Muscle layer of colon (tissue), 2 donors: Measurements from ENCODE around the gene LRP1.

ENCODE experiments used
- H3K27ac ChIP-seq: one replicate; pipeline ENCODE4 v1.7.0; 2013; ENCODE audit warnings: low read depth, mild to moderate bottlenecking, low read length, moderate library complexity
- H3K27me3 ChIP-seq, 2 donors: one replicate each; pipeline ENCODE4 v1.7.0; 2013; ENCODE audit warnings: low read length in 2 of 2, mild to moderate bottlenecking in 2 of 2; ENCODE audit not compliant: insufficient read depth in 2 of 2, control insufficient read depth in 1 of 2
- H3K36me3 ChIP-seq: one replicate; pipeline ENCODE4 v1.7.0; 2013; ENCODE audit warnings: mild to moderate bottlenecking, low read length; ENCODE audit not compliant: insufficient read depth
- H3K4me1 ChIP-seq: one replicate; pipeline ENCODE4 v1.7.0; 2013; ENCODE audit warnings: mild to moderate bottlenecking, low read length; ENCODE audit not compliant: insufficient read depth
- H3K4me3 ChIP-seq, 2 donors: one replicate each; pipeline ENCODE4 v1.7.0; 2013; ENCODE audit warnings: low read length in 2 of 2, low read depth in 1 of 2, mild to moderate bottlenecking in 1 of 2, moderate library complexity in 1 of 2
- H3K9ac ChIP-seq: one replicate; pipeline ENCODE4 v1.7.0; 2013; ENCODE audit warnings: low read length
- H3K9me3 ChIP-seq: one replicate; pipeline ENCODE4 v1.7.0; 2013; ENCODE audit warnings: mild to moderate bottlenecking, low read length
- donor health status: abdominal sarcoma.
- donor health status: Adenocarcinoma of cecum.

Gene LRP1

DNA sequence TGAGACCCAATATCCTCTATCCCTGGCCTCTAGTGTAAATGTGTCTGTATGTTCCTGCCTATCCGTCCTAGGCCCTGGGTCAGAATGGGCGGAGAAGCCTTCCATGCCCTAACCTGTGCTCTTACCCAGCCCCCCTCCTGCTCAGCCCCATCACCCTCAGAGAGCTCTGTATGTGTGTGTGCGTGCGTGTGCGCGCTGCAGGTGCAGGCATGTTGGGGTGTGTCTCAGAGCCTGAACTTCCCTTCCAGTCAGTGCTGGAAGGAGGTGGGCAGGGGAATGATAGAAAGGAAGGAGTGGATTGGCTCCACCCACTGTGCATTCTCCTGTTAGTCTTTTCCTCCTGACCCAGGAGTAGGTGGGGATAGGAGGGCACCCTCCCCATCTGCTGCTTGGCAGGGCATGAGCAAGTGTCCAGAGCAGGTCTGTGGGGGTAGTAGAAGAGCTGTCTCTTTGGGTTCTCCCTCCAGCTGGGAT, 32.1 kb upstream of the LRP1 start:
- no peak overlapping the region for H3K4me3 ChIP-seq
- peak overlapping the region; percentile 39 for H3K27ac ChIP-seq
- H3K27me3 ChIP-seq, result no peaks in the 10 kb centered on the region
- peaks cover 39% of the 10 kb centered on the region for H3K4me1 ChIP-seq
- peaks cover 89% of the 10 kb centered on the region for H3K36me3 ChIP-seq
- no peak overlapping the region for H3K9ac ChIP-seq
- H3K9me3 ChIP-seq, result no peaks in the 10 kb centered on the region

DNA sequence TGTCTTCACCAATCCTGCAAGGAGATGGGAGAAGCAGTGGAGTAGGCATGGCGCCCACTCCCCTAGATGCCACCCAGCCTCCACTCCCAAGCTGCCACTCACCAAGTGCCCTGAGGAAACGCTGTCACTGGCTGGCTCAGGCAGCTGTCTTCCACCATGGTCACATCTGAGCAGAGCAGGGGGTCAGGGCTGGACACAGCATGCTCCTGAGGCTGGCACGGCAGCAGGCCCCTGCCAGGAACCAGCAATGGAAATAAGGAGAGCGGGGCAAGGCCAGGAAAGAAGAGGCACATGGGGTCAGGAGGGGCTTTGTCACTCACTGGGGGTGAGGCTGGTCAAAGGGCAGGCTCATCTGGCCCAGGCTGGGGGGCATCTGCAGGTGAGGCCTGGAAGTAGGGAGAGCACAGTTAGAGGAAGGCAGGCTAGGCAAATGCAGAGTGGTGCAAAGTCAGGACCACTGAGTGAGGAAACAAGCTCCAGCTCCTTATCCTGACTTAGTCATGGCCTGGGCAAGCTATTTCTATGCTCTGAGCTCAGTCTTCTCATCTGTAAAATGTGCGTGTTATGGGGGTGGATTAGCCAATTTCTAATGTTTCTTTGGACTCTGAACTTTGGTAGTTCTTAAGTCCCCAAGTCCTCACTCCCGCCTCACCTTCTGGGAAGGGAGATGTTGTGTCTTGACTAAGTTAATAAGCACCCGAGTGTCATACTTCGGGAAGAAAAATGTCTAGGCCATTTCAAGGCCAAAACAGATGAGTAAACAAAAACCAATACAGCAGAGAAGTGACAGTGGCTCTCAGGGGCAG, 31.3 kb upstream of the LRP1 start:
- Histone ChIP-seq H3K4me1 (peaks cover 31% of the 10 kb centered on the region), H3K4me3 (no peak overlapping the region), H3K9me3 (no peaks in the 10 kb centered on the region), H3K27ac (no peak overlapping the region), H3K36me3 (peaks cover 82% of the 10 kb centered on the region), H3K9ac (no peak overlapping the region), H3K27me3 (no peaks in the 10 kb centered on the region)

DNA sequence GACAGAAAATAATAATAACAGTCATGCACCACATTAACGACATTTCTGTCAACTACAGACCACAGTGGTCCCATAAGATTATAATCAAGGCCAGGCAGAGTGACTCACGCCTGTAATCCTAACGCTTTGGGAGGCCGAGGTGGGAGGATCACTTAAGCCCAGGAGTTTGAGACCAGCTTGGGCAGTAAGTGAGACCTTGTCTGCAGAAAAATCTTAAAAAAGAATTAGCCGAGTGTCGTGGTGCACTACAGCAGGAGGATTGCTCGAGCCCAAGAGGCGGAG, 30.8 kb upstream of the LRP1 start:
- no peak overlapping the region for H3K9ac ChIP-seq
- H3K4me3 ChIP-seq, result no peak overlapping the region
- no peaks in the 10 kb centered on the region for H3K9me3 ChIP-seq
- no peak overlapping the region for H3K27ac ChIP-seq
- no peaks in the 10 kb centered on the region for H3K27me3 ChIP-seq
- peaks cover 25% of the 10 kb centered on the region for H3K4me1 ChIP-seq
- H3K36me3 ChIP-seq, result peaks cover 82% of the 10 kb centered on the region

DNA sequence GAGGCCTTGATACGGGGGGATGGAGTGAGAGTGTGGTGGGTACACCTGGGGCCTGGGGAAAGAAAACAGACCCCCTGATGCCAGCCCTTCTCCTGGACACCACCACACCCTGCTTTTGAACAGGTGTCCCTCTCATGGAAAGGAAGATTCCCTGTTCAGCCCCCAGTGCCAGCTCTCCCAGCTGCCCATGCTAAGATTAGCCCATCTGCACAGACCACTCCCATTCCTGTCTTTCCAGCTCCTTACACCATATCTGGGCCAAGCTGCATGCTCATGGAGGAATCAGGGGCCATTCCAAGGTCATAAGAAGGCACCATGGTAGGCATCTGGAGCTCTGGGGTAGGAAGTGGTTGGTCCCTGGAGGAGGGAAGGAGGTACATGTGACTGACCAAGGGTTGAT, 29.7 kb upstream of the LRP1 start:
- H3K27ac ChIP-seq, result no peak overlapping the region
- H3K9me3 ChIP-seq, result no peaks in the 10 kb centered on the region
- peaks cover 75% of the 10 kb centered on the region for H3K36me3 ChIP-seq
- no peak overlapping the region for H3K4me3 ChIP-seq
- H3K4me1 ChIP-seq, result peaks cover 15% of the 10 kb centered on the region
- no peak overlapping the region for H3K9ac ChIP-seq
- H3K27me3 ChIP-seq, result no peaks in the 10 kb centered on the region

- Histone ChIP-seq H3K4me3 (no peak overlapping the region), H3K9ac (no peak overlapping the region), H3K9me3 (no peaks in the 10 kb centered on the region), H3K36me3 (peaks cover 78% of the 10 kb centered on the region), H3K27me3 (no peaks in the 10 kb centered on the region), H3K27ac (no peak overlapping the region), H3K4me1 (peaks cover 9% of the 10 kb centered on the region)
Measured at GRCh38 chr12:57099047-57099714, 29.1 kb upstream of the LRP1 start.

DNA sequence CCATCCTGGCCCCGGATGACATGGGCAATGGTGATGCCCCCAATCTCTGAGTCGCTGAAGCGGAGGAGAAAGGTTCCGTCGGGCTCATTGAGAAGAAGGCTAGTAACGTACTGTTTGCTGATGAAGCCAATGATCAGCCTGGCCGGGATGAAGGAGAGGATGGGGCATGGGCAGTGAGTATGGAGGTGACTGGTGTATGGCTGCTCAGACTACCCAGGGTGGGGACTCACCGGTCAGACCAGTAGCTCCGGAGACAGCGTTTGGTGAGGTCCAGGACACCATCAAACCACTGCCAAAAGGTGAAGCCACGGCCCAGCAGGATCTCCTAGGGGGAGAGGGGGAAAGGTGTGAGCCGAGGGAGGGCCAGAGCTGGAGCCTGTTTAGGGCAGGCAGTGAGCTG, 28.5 kb upstream of the LRP1 start:
- Histone ChIP-seq H3K27me3 (no peaks in the 10 kb centered on the region), H3K36me3 (peaks cover 78% of the 10 kb centered on the region), H3K4me3 (no peak overlapping the region), H3K9ac (no peak overlapping the region), H3K27ac (no peak overlapping the region), H3K9me3 (no peaks in the 10 kb centered on the region), H3K4me1 (peaks cover 3% of the 10 kb centered on the region)

DNA sequence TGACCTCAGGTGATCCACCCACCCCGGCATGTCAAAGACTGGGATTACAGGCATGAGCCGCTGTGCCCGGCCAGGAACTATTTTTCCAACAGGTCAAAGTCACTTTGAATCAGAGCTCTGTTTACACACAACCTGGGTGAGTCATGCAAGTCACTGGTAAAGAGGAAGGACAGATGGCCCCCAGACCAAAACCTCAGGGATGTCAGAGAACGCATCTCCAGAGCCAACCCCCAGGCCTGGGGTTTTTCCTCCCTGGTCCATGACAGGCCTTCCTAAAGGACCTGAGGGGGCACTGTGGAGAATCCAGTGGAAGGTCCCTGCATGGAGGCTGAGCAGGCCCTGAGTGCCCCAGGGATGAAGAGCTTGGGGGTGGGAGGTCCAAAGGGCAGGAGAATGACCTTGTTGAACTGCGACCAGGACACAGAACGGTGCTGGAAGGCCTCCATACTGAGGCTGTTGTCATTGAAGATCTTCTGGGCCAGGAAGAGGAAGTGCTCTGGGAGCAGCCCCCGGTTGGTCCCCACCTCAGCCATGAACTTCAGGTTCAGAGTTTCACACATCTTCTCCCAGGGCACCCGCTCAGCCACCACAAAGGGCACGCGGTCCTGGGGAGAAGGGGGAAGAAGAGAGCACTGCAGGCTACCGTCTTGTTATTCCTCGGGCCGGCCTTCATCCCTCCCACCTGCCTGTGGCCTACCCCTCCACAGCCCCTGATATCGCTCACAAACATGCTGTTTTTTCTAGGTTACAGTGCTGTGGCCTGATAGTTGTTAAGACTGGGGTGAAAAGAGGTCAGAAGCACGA, 26.2 kb upstream of the LRP1 start:
- no peak overlapping the region for H3K9ac ChIP-seq
- H3K4me1 ChIP-seq, result no peaks in the 10 kb centered on the region
- H3K27me3 ChIP-seq, result no peaks in the 10 kb centered on the region
- no peaks in the 10 kb centered on the region for H3K9me3 ChIP-seq
- H3K4me3 ChIP-seq, result no peak overlapping the region
- peaks cover 78% of the 10 kb centered on the region for H3K36me3 ChIP-seq
- no peak overlapping the region for H3K27ac ChIP-seq

DNA sequence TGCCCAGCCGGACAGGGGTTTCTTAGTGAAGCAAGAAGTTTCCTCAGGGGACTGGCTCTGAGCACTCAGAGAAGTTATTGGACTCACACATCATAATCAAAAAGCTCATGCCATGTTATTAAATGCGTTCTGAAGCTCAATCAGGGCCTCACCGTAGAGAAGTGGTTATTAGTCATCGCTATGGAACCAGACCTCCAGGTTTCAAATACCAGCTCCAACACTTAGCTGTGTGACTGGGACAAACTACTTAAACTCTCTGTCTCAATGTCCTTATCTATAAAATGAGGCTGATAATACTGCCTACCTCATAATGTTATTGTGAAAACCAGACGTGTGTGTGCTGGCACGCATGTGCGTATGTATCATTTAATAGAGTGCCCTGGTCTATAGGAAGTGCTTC, 24.4 kb upstream of the LRP1 start:
- peaks cover 73% of the 10 kb centered on the region for H3K36me3 ChIP-seq

DNA sequence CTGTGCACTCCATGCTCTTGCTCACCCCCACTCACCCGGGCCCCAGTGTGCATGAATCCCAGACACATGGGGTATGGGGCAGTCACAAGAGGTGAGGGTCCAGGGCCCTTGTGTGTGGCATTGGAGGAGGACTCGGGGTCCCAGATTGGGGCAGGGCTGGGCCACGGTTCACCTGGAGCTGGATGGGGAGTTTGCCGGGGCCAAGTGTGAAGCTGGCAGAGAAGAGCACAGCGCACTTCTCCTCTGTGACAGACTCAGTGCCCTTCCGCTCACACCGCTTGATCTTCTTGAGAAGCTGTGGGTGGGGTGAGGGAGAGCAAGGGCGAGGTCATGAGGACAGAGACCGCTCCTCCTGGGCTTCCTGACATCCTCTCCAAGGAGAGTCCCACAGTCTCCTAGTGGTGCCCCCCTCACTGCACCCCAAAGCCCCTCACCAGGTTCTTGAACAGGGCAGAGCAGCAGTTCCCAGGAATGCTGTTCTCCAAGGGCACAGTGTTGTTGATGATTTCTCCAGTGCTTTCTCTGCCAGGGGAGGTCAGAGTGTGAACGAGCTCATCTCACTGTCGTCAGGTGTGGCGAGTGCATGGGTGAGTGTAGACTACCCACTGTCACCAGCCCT, 23.9 kb upstream of the LRP1 start:
- Histone ChIP-seq H3K9me3 (no peaks in the 10 kb centered on the region), H3K27me3 (no peaks in the 10 kb centered on the region), H3K4me3 (no peak overlapping the region), H3K36me3 (peaks cover 68% of the 10 kb centered on the region), H3K9ac (no peak overlapping the region), H3K27ac (no peak overlapping the region), H3K4me1 (peaks cover 18% of the 10 kb centered on the region)

More for the DNA sequence above, 24.4 kb upstream of the LRP1 start:
- Histone ChIP-seq H3K4me1 (peaks cover 15% of the 10 kb centered on the region), H3K27ac (no peak overlapping the region), H3K4me3 (no peak overlapping the region), H3K9me3 (no peaks in the 10 kb centered on the region), H3K9ac (no peak overlapping the region), H3K27me3 (no peaks in the 10 kb centered on the region)

GRCh38 chr12:57105011-57105753, 23.1 kb upstream of the LRP1 start:
- Histone ChIP-seq H3K4me1 (peaks cover 25% of the 10 kb centered on the region), H3K36me3 (peaks cover 60% of the 10 kb centered on the region), H3K27ac (no peak overlapping the region)

More at GRCh38 chr12:57105011-57105753, 23.1 kb upstream of the LRP1 start:
- Histone ChIP-seq H3K9ac (no peak overlapping the region), H3K4me3 (no peak overlapping the region), H3K27me3 (no peaks in the 10 kb centered on the region), H3K9me3 (no peaks in the 10 kb centered on the region)
